Fibroblast of lung (primary cell): ENCODE measurements around the gene MGAT5. TPM values are rescaled to one million over a fixed set of nuclear protein-coding genes. Genes with fewer than 3 reads are reported as not detected.

ENCODE experiments used
- DNase-seq, 2 donors: peaks; one replicate each; pipeline versions ENCODE4 v3.0.0 to v3.0.0-alpha.2; 2010; ENCODE audit warnings: low read depth in 2 of 2
- H2AFZ ChIP-seq: 2 replicates; pipeline ENCODE4 v1.5.1; 2012; ENCODE audit warnings: low read length, control low read depth, inconsistent platforms
- H3K27ac ChIP-seq: 2 replicates; pipeline ENCODE4 v1.5.1; 2011; ENCODE audit warnings: low read length, control low read depth; ENCODE audit not compliant: insufficient read depth
- H3K27me3 ChIP-seq: 2 replicates; pipeline ENCODE4 v1.5.1; 2011; ENCODE audit warnings: mild to moderate bottlenecking, low read length; ENCODE audit not compliant: control insufficient read depth, insufficient read depth
- H3K36me3 ChIP-seq: 2 replicates; pipeline ENCODE4 v1.5.1; 2011; ENCODE audit warnings: low read length; ENCODE audit not compliant: control insufficient read depth, insufficient read depth
- H3K4me1 ChIP-seq: 2 replicates; pipeline ENCODE4 v1.5.1; 2011; ENCODE audit warnings: low read length; ENCODE audit not compliant: control insufficient read depth, insufficient read depth; ENCODE audit errors: extremely low read depth
- H3K4me2 ChIP-seq: 2 replicates; pipeline ENCODE4 v1.5.1; 2011; ENCODE audit warnings: low read length, control low read depth; ENCODE audit not compliant: insufficient read depth; ENCODE audit errors: extremely low read depth
- H3K4me3 ChIP-seq, 4 experiments: fragments of 200-600 bp in 1 of 4; sonication (generic) in 1 of 4; replicated peaks in 1 of 4; 2 replicates each; pipeline ENCODE4 v1.5.1; 2011 to 2016; ENCODE audit warnings: low read length in 4 of 4, low read depth in 3 of 4, mild to moderate bottlenecking in 3 of 4, control low read depth in 2 of 4, inconsistent platforms in 1 of 4, mixed read lengths in 1 of 4; ENCODE audit not compliant: insufficient read depth in 1 of 4; ENCODE audit errors: control extremely low read depth in 1 of 4
- H3K79me2 ChIP-seq: 2 replicates; pipeline ENCODE4 v1.5.1; 2012; ENCODE audit warnings: mild to moderate bottlenecking, low read length, inconsistent platforms; ENCODE audit not compliant: control insufficient read depth, insufficient read depth
- H3K9ac ChIP-seq: 2 replicates; pipeline ENCODE4 v1.5.1; 2011; ENCODE audit warnings: mild to moderate bottlenecking, low read length, control low read depth; ENCODE audit not compliant: insufficient read depth
- H3K9me3 ChIP-seq: 2 replicates; pipeline ENCODE4 v1.5.1; 2012; ENCODE audit warnings: low read depth, low read length; ENCODE audit not compliant: control insufficient read depth, insufficient read depth
- H4K20me1 ChIP-seq: 2 replicates; pipeline ENCODE4 v1.5.1; 2011; ENCODE audit warnings: low read length; ENCODE audit not compliant: control insufficient read depth, insufficient read depth; ENCODE audit errors: extremely low read depth
- CTCF ChIP-seq, 2 donors: IDR thresholded peaks in 1 of 2; conservative IDR thresholded peaks in 1 of 2; 1 replicate in 1 of 2; 2 replicates in 1 of 2; pipeline ENCODE4 v1.5.1; 2011 to 2012; ENCODE audit warnings: low read length in 2 of 2, control low read depth in 1 of 2, inconsistent platforms in 1 of 2, low read depth in 1 of 2, mild to moderate bottlenecking in 1 of 2
- EZH2 ChIP-seq: IDR thresholded peaks from 2 replicates; pipeline ENCODE4 v1.5.1; 2012; ENCODE audit warnings: low read length, control low read depth, mild to moderate bottlenecking; ENCODE audit errors: missing control alignments
- polyA plus RNA-seq, 2 donors: library from polyadenylated mRNA; depleted of rRNA in 1 of 2; stranded (reverse) in 1 of 2; unstranded in 1 of 2; fragments of >200 nt; gene quantifications; 2 replicates each; pipeline ENCODE4 v1.2.1, GENCODE V29; 2011 to 2012; ENCODE audit warnings: missing spikeins in 1 of 2
- total RNA-seq: library from RNA; depleted of rRNA; stranded (reverse); fragments of >200 nt; gene quantifications from 2 replicates; pipeline ENCODE4 v1.2.1, GENCODE V29; 2014

The MGAT5 gene
- total and polyA plus RNA-seq, 2 donors (not counting 1 experiment from before 2014, with no cell fraction given), result 270 to 301 TPM

GRCh38 chr2:134367213-134367612 is 113.3 kb downstream of the MGAT5 start:
- no peak overlapping the region for H3K27ac ChIP-seq
- DNase-seq, result no peak
- H3K79me2 ChIP-seq, result no peaks in the 10 kb centered on the region

GRCh38 chr2:134368009-134368817 is 114.3 kb downstream of the MGAT5 start:
- H3K27me3 ChIP-seq, result no peaks in the 10 kb centered on the region
- H3K27ac ChIP-seq, result no peak overlapping the region
- H3K4me3 ChIP-seq, result no peak overlapping the region
- TF ChIP-seq CTCF (conservative IDR thresholded peaks at IDR 0.05 in 1 of 2, IDR thresholded peaks at IDR 0.05 in 1 of 2; ENCODE audit: low read depth in 1 of 2, low read length in 2 of 2) (no peak), EZH2 (no peak)
- peaks cover 34% of the 10 kb centered on the region for H3K4me1 ChIP-seq
- H3K9ac ChIP-seq, result no peak overlapping the region
- no peak overlapping the region for H2AFZ ChIP-seq
- no peaks in the 10 kb centered on the region for H3K79me2 ChIP-seq
- H4K20me1 ChIP-seq, result no peaks in the 10 kb centered on the region
- DNase-seq, result peak; percentile 51 to 86
- no peak overlapping the region for H3K4me2 ChIP-seq
- H3K36me3 ChIP-seq, result peaks cover 2% of the 10 kb centered on the region
- H3K9me3 ChIP-seq, result no peaks in the 10 kb centered on the region

More at GRCh38 chr2:134367213-134367612, 113.3 kb downstream of the MGAT5 start:
- Histone ChIP-seq H3K4me2 (no peak overlapping the region), H3K9me3 (no peaks in the 10 kb centered on the region), H4K20me1 (no peaks in the 10 kb centered on the region), H3K9ac (no peak overlapping the region), H2AFZ (no peak overlapping the region), H3K36me3 (peaks cover 2% of the 10 kb centered on the region), H3K27me3 (no peaks in the 10 kb centered on the region), H3K4me1 (peaks cover 25% of the 10 kb centered on the region), H3K4me3 (no peak overlapping the region)
- TF ChIP-seq EZH2 (no peak), CTCF (conservative IDR thresholded peaks at IDR 0.05 in 1 of 2, IDR thresholded peaks at IDR 0.05 in 1 of 2; ENCODE audit: low read depth in 1 of 2, low read length in 2 of 2) (no peak)

GRCh38 chr2:134369220-134369902 is 115.5 kb downstream of the MGAT5 start:
- Histone ChIP-seq H3K4me2 (no peak overlapping the region), H3K4me3 (no peak overlapping the region), H3K9ac (no peak overlapping the region), H3K36me3 (peaks cover 2% of the 10 kb centered on the region), H3K9me3 (no peaks in the 10 kb centered on the region), H3K4me1 (peaks cover 35% of the 10 kb centered on the region), H4K20me1 (no peaks in the 10 kb centered on the region), H2AFZ (no peak overlapping the region), H3K79me2 (no peaks in the 10 kb centered on the region), H3K27me3 (no peaks in the 10 kb centered on the region), H3K27ac (no peak overlapping the region)
- DNase-seq, result no peak
- TF ChIP-seq CTCF (conservative IDR thresholded peaks at IDR 0.05 in 1 of 2, IDR thresholded peaks at IDR 0.05 in 1 of 2; ENCODE audit: low read depth in 1 of 2, low read length in 2 of 2), result no peak
- TF ChIP-seq EZH2, result no peak
